ENCODE measurements around the gene SSTR1. TPM values are rescaled to one million over a fixed set of nuclear protein-coding genes. Genes with fewer than 3 reads are reported as not detected.

Gene SSTR1
- total RNA-seq, 2 experiments from 2014 or later = not detected

- no peak overlapping the region for H3K27ac Mint-ChIP-seq
- H3K9me3 Mint-ChIP-seq = no peaks in the 10 kb centered on the region
- POLR2A ChIA-PET = no interaction called here
- no peak for DNase-seq
- H3K27me3 Mint-ChIP-seq = peaks cover 7% of the 10 kb centered on the region
- intact Hi-C loops (cut with micrococcal nuclease) = no loop called here
- CTCF ChIA-PET = no interaction called here
- H3K4me1 Mint-ChIP-seq (ENCODE audit: low read depth) = no peaks in the 10 kb centered on the region
- H3K4me3 Mint-ChIP-seq = no peak overlapping the region
- H3K36me3 Mint-ChIP-seq = no peaks in the 10 kb centered on the region
These were observed 9.8 kb downstream of the SSTR1 start for GRCh38 chr14:38217553-38217952.

GRCh38 chr14:38221077-38221476 lies 13.4 kb downstream of the SSTR1 start:
- Mint-ChIP-seq H3K27me3 (no peaks in the 10 kb centered on the region), H3K9me3 (no peaks in the 10 kb centered on the region), H3K36me3 (peaks cover 1% of the 10 kb centered on the region), H3K4me3 (no peak overlapping the region), H3K4me1 (ENCODE audit: low read depth) (no peaks in the 10 kb centered on the region), H3K27ac (no peak overlapping the region)
- ChIA-PET CTCF (no interaction called here), POLR2A (no interaction called here)
- no peak for DNase-seq
- intact Hi-C loops (cut with micrococcal nuclease) = no loop called here

- ChIA-PET CTCF (no interaction called here), POLR2A (no interaction called here)
- no peak for DNase-seq
- no peak overlapping the region for H3K27ac Mint-ChIP-seq
- H3K36me3 Mint-ChIP-seq = peaks cover 1% of the 10 kb centered on the region
- H3K4me1 Mint-ChIP-seq (ENCODE audit: low read depth) = no peaks in the 10 kb centered on the region
- no peak overlapping the region for H3K4me3 Mint-ChIP-seq
- no peaks in the 10 kb centered on the region for H3K9me3 Mint-ChIP-seq
- peaks cover 1% of the 10 kb centered on the region for H3K27me3 Mint-ChIP-seq
- intact Hi-C loops (cut with micrococcal nuclease) = no loop called here
These were observed 16.6 kb downstream of the SSTR1 start for GRCh38 chr14:38224338-38224737.

GRCh38 chr14:38225946-38226345 lies 18.2 kb downstream of the SSTR1 start:
- Mint-ChIP-seq H3K36me3 (peaks cover 1% of the 10 kb centered on the region), H3K9me3 (no peaks in the 10 kb centered on the region), H3K27me3 (peaks cover 2% of the 10 kb centered on the region), H3K27ac (no peak overlapping the region), H3K4me3 (no peak overlapping the region), H3K4me1 (ENCODE audit: low read depth) (no peaks in the 10 kb centered on the region)
- intact Hi-C loops (cut with micrococcal nuclease) = no loop called here
- CTCF ChIA-PET = interaction anchor here (0.6 kb wide), 1 partner anchor 28 kb away, joined by 5 read pairs; no protein-coding TSS in a partner anchor
- POLR2A ChIA-PET = no interaction called here
- DNase-seq = no peak

- H3K36me3 Mint-ChIP-seq = peaks cover 1% of the 10 kb centered on the region
- H3K27me3 Mint-ChIP-seq = peaks cover 5% of the 10 kb centered on the region
- no peaks in the 10 kb centered on the region for H3K9me3 Mint-ChIP-seq
- no peak overlapping the region for H3K4me3 Mint-ChIP-seq
- H3K4me1 Mint-ChIP-seq (ENCODE audit: low read depth) = no peaks in the 10 kb centered on the region
- intact Hi-C loops (cut with micrococcal nuclease) = no loop called here
- ChIA-PET POLR2A (no interaction called here), CTCF (no interaction called here)
- DNase-seq = no peak
- no peak overlapping the region for H3K27ac Mint-ChIP-seq
These were observed 18.7 kb downstream of the SSTR1 start for GRCh38 chr14:38226366-38226765.

GRCh38 chr14:38233218-38233617 lies 25.5 kb downstream of the SSTR1 start:
- intact Hi-C loops (cut with micrococcal nuclease) = no loop called here
- no peak for DNase-seq
- Mint-ChIP-seq H3K27ac (no peak overlapping the region), H3K9me3 (no peaks in the 10 kb centered on the region), H3K4me1 (ENCODE audit: low read depth) (no peaks in the 10 kb centered on the region), H3K4me3 (no peak overlapping the region), H3K27me3 (peaks cover 4% of the 10 kb centered on the region), H3K36me3 (no peaks in the 10 kb centered on the region)
- CTCF ChIA-PET = no interaction called here
- POLR2A ChIA-PET = no interaction called here

GRCh38 chr14:38238332-38238731 lies 30.6 kb downstream of the SSTR1 start:
- DNase-seq = no peak
- Mint-ChIP-seq H3K4me1 (ENCODE audit: low read depth) (no peaks in the 10 kb centered on the region), H3K27me3 (peaks cover 6% of the 10 kb centered on the region), H3K9me3 (no peaks in the 10 kb centered on the region), H3K36me3 (no peaks in the 10 kb centered on the region), H3K27ac (no peak overlapping the region), H3K4me3 (no peak overlapping the region)
- ChIA-PET CTCF (no interaction called here), POLR2A (interaction anchor here (0.7 kb wide), 1 partner anchor 1419 kb away, joined by 3 read pairs; no protein-coding TSS in a partner anchor)
- intact Hi-C loops (cut with micrococcal nuclease) = no loop called here

GRCh38 chr14:38238878-38239277 lies 31.2 kb downstream of the SSTR1 start:
- Mint-ChIP-seq H3K36me3 (no peaks in the 10 kb centered on the region), H3K9me3 (no peaks in the 10 kb centered on the region), H3K4me3 (no peak overlapping the region), H3K4me1 (ENCODE audit: low read depth) (no peaks in the 10 kb centered on the region), H3K27me3 (peaks cover 6% of the 10 kb centered on the region), H3K27ac (no peak overlapping the region)
- ChIA-PET POLR2A (no interaction called here), CTCF (no interaction called here)
- no peak for DNase-seq
- intact Hi-C loops (cut with micrococcal nuclease) = no loop called here

GRCh38 chr14:38243696-38244240 lies 36.1 kb downstream of the SSTR1 start:
- Mint-ChIP-seq H3K4me1 (ENCODE audit: low read depth) (no peaks in the 10 kb centered on the region), H3K27me3 (peaks cover 6% of the 10 kb centered on the region), H3K27ac (no peak overlapping the region), H3K36me3 (no peaks in the 10 kb centered on the region), H3K4me3 (no peak overlapping the region), H3K9me3 (no peaks in the 10 kb centered on the region)
- ChIA-PET POLR2A (no interaction called here), CTCF (no interaction called here)
- no peak for DNase-seq
- intact Hi-C loops (cut with micrococcal nuclease) = no loop called here

- POLR2A ChIA-PET = no interaction called here
These were observed 40.8 kb downstream of the SSTR1 start for GRCh38 chr14:38248321-38249028.

GRCh38 chr14:38250331-38250730 lies 42.6 kb downstream of the SSTR1 start:
- POLR2A ChIA-PET = no interaction called here
- Mint-ChIP-seq H3K27me3 (peaks cover 17% of the 10 kb centered on the region), H3K9me3 (no peaks in the 10 kb centered on the region), H3K27ac (no peak overlapping the region), H3K4me3 (no peak overlapping the region), H3K36me3 (no peaks in the 10 kb centered on the region), H3K4me1 (ENCODE audit: low read depth) (no peaks in the 10 kb centered on the region)
- DNase-seq = no peak
- CTCF ChIA-PET = interaction anchor here (0.7 kb wide), 1 partner anchor 619 kb away, joined by 3 read pairs; no protein-coding TSS in a partner anchor
- intact Hi-C loops (cut with micrococcal nuclease) = no loop called here

More at GRCh38 chr14:38248321-38249028, 40.8 kb downstream of the SSTR1 start:
- Mint-ChIP-seq H3K9me3 (no peaks in the 10 kb centered on the region), H3K27ac (no peak overlapping the region), H3K36me3 (no peaks in the 10 kb centered on the region), H3K4me3 (no peak overlapping the region), H3K4me1 (ENCODE audit: low read depth) (no peaks in the 10 kb centered on the region), H3K27me3 (peaks cover 7% of the 10 kb centered on the region)
- intact Hi-C loops (cut with micrococcal nuclease) = no loop called here
- DNase-seq = no peak
- CTCF ChIA-PET = no interaction called here

- ChIA-PET POLR2A (no interaction called here), CTCF (interaction anchor here (0.6 kb wide), 1 partner anchor 47 kb away, joined by 3 read pairs; no protein-coding TSS in a partner anchor)
- intact Hi-C loops (cut with micrococcal nuclease) = no loop called here
- Mint-ChIP-seq H3K4me3 (no peak overlapping the region), H3K36me3 (no peaks in the 10 kb centered on the region), H3K4me1 (ENCODE audit: low read depth) (peaks cover 6% of the 10 kb centered on the region), H3K9me3 (no peaks in the 10 kb centered on the region), H3K27ac (no peak overlapping the region), H3K27me3 (peaks cover 26% of the 10 kb centered on the region)
- no peak for DNase-seq
These were observed 44.5 kb downstream of the SSTR1 start for GRCh38 chr14:38252066-38252710.

GRCh38 chr14:38253676-38254075 lies 46.0 kb downstream of the SSTR1 start:
- intact Hi-C loops (cut with micrococcal nuclease) = no loop called here
- Mint-ChIP-seq H3K4me3 (no peak overlapping the region), H3K36me3 (no peaks in the 10 kb centered on the region), H3K27ac (no peak overlapping the region), H3K9me3 (no peaks in the 10 kb centered on the region), H3K27me3 (peaks cover 32% of the 10 kb centered on the region), H3K4me1 (ENCODE audit: low read depth) (peaks cover 6% of the 10 kb centered on the region)
- CTCF ChIA-PET = no interaction called here
- POLR2A ChIA-PET = no interaction called here
- DNase-seq = no peak
